Neural cell (in vitro differentiated cells): Measurements from ENCODE around the gene HPSE2. TPM values are rescaled to one million over a fixed set of nuclear protein-coding genes. Genes with fewer than 3 reads are reported as not detected.
"Not testable (repeated sequence)": the region's sequence is repeated elsewhere in the genome, so short reads cannot be mapped to it uniquely, and the experiment has no call there.

Source experiments
- H2AFZ ChIP-seq: fragments of 200-600, 300-800 bp; sonication (generic), shearing (Covaris generic); 2 replicates; pipeline ENCODE4 v1.6.0; 2014; ENCODE audit warnings: low read depth, mild to moderate bottlenecking, antibody characterized with exemption, low read length, moderate library complexity
- H3F3A ChIP-seq: fragments of 200-600 bp; shearing (Covaris generic); 2 replicates; pipeline ENCODE4 v1.6.1; 2016; ENCODE audit warnings: mild to moderate bottlenecking, moderate library complexity, mixed read lengths, antibody characterized with exemption, low read length; ENCODE audit not compliant: insufficient read depth, poor library complexity, severe bottlenecking
- H3K27ac ChIP-seq: fragments of 200-600, 300-800 bp; sonication (generic), shearing (Covaris generic); 2 replicates; pipeline ENCODE4 v1.5.1; 2014; ENCODE audit warnings: mild to moderate bottlenecking, low read length, moderate library complexity
- H3K27me3 ChIP-seq: fragments of 300-800, 200-600 bp; sonication (generic), shearing (Covaris generic); 2 replicates; pipeline ENCODE4 v1.6.0; 2014; ENCODE audit warnings: mild to moderate bottlenecking, low read depth, low read length, moderate library complexity; ENCODE audit not compliant: insufficient read depth
- H3K36me3 ChIP-seq: fragments of 300-800, 200-600 bp; sonication (generic), shearing (Covaris generic); 2 replicates; pipeline ENCODE4 v1.5.1; 2014; ENCODE audit warnings: mild to moderate bottlenecking, antibody characterized with exemption, low read length, moderate library complexity; ENCODE audit not compliant: insufficient read depth
- H3K4me2 ChIP-seq: fragments of 300-800, 200-600 bp; sonication (generic), shearing (Covaris generic); 2 replicates; pipeline ENCODE4 v1.6.0; 2014; ENCODE audit warnings: mild to moderate bottlenecking, low read length
- H3K4me3 ChIP-seq: fragments of 300-800, 200-600 bp; sonication (generic), shearing (Covaris generic); 2 replicates; pipeline ENCODE4 v1.5.1; 2014; ENCODE audit warnings: mild to moderate bottlenecking, low read length, moderate library complexity
- H3K79me2 ChIP-seq: fragments of 200-600 bp; shearing (Covaris generic); replicated peaks from 2 replicates; pipeline ENCODE4 v1.6.0; 2014; ENCODE audit warnings: mild to moderate bottlenecking, low read length, moderate library complexity; ENCODE audit not compliant: insufficient read depth
- H3K9ac ChIP-seq: fragments of 300-800, 200-600 bp; sonication (generic), shearing (Covaris generic); 2 replicates; pipeline ENCODE4 v1.6.1; 2016; ENCODE audit warnings: mild to moderate bottlenecking, low read length, mixed read lengths
- H3K9me2 ChIP-seq: fragments of 200-600 bp; shearing (Covaris generic); 2 replicates; pipeline ENCODE4 v1.6.1; 2016; ENCODE audit warnings: mild to moderate bottlenecking, low read length, mixed read lengths; ENCODE audit not compliant: insufficient read depth
- H3K9me3 ChIP-seq: fragments of 200-600, 300-800 bp; sonication (generic), shearing (Covaris generic); 2 replicates; pipeline ENCODE4 v1.6.1; 2016; ENCODE audit warnings: mild to moderate bottlenecking, mixed run types, low read length, moderate library complexity, mixed read lengths
- H4K20me1 ChIP-seq: fragments of 200-600 bp; shearing (Covaris generic); 2 replicates; pipeline ENCODE4 v1.6.1; 2016; ENCODE audit warnings: mild to moderate bottlenecking, mixed run types; ENCODE audit not compliant: insufficient read depth
- CTCF ChIP-seq: fragments of 450-650 bp; IDR thresholded peaks from 2 replicates; pipeline ENCODE4 v1.5.1; 2014; ENCODE audit warnings: antibody characterized with exemption, mild to moderate bottlenecking, moderate library complexity; ENCODE audit not compliant: poor library complexity, severe bottlenecking
- RAD21 ChIP-seq: fragments of 450-650 bp; conservative IDR thresholded peaks from 2 replicates; pipeline ENCODE4 v1.6.1; 2014; ENCODE audit warnings: antibody characterized with exemption, mild to moderate bottlenecking, moderate library complexity
- REST ChIP-seq: IDR thresholded peaks from 2 replicates; pipeline ENCODE4 v1.6.1; 2012; ENCODE audit warnings: borderline replicate concordance
- TAF1 ChIP-seq: IDR thresholded peaks from 2 replicates; pipeline ENCODE4 v1.6.1; 2012; ENCODE audit warnings: low read depth
- polyA plus RNA-seq: library from polyadenylated mRNA; depleted of rRNA; stranded (reverse); fragments of >200 nt; gene quantifications from 2 replicates; pipeline ENCODE4 v1.2.3, GENCODE V29; 2014

Gene HPSE2
- polyA plus RNA-seq, 1 donor from 2014 or later, result not detected

GRCh38 chr10:98910048-98910447, 325.6 kb downstream of the HPSE2 start:
- no peaks in the 10 kb centered on the region for H4K20me1 ChIP-seq
- no peaks in the 10 kb centered on the region for H3K79me2 ChIP-seq
- H3K36me3 ChIP-seq, result no peaks in the 10 kb centered on the region
- H3K9me3 ChIP-seq, result no peaks in the 10 kb centered on the region
- H3K9ac ChIP-seq, result no peak overlapping the region
- H3K27ac ChIP-seq, result no peak overlapping the region
- no peaks in the 10 kb centered on the region for H3K9me2 ChIP-seq
- no peak for TF ChIP-seq RAD21
- no peaks in the 10 kb centered on the region for H3K27me3 ChIP-seq
- no peak overlapping the region for H2AFZ ChIP-seq
- no peak overlapping the region for H3K4me2 ChIP-seq
- no peaks in the 10 kb centered on the region for H3F3A ChIP-seq
- H3K4me3 ChIP-seq, result no peak overlapping the region

DNA sequence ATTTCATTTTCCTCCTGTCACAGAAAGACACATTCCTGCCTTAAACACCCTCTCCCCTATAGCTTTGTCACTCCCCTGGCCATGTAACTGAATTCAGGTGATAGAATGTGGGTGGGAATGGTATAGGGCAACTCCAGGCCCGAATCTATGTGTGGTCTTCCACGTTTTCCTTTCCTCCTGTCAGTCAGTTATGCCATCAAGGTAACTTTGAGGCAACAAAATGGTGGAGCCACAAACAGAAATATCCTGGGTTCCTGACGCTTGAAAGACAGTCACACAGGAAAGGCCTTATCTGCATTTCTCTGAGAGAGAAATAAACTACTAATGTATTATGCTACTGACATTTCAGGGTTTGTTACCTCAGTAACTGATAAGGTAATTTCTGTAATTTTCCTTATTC, 326.8 kb downstream of the HPSE2 start:
- Histone ChIP-seq H3K4me2 (no peak overlapping the region), H3K79me2 (no peaks in the 10 kb centered on the region), H3K9ac (no peak overlapping the region), H3K27me3 (no peaks in the 10 kb centered on the region), H3K9me3 (no peaks in the 10 kb centered on the region), H2AFZ (no peak overlapping the region), H3K27ac (no peak overlapping the region), H3F3A (no peaks in the 10 kb centered on the region), H3K4me3 (no peak overlapping the region), H3K36me3 (no peaks in the 10 kb centered on the region), H4K20me1 (no peaks in the 10 kb centered on the region), H3K9me2 (no peaks in the 10 kb centered on the region)
- TF ChIP-seq TAF1, result no peak
- TF ChIP-seq RAD21, result no peak
- TF ChIP-seq REST, result no peak
- TF ChIP-seq CTCF, result no peak

DNA sequence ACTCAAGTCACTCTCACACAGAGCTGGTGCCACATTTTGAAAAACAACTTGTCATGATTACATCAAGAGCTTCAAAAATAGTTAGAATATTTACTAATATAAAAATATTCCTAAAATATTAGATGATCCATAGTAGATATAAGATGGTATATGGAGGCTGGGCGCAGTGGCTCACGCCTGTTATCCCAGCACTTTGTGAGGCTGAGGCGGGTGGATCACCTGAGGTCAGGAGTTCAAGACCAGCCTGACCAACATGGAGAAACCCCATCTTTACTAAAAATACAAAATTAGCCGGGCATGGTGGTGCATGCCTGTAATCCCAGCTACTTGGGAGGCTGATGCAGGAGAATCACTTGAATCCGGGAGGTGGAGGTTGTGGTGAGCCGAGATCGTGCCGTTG, 327.4 kb downstream of the HPSE2 start:
- not testable (repeated sequence) for H3K9me2 ChIP-seq, H3K4me2 ChIP-seq, H3K4me3 ChIP-seq, H3K9ac ChIP-seq, H3F3A ChIP-seq, H3K27ac ChIP-seq, H2AFZ ChIP-seq, H3K9me3 ChIP-seq, H3K79me2 ChIP-seq, H3K27me3 ChIP-seq, H3K36me3 ChIP-seq, H4K20me1 ChIP-seq
